GM18861 (cell line): Measurements from ENCODE around the gene PAIP2.
"Not testable (repeated sequence)": the region's sequence is repeated elsewhere in the genome, so short reads cannot be mapped to it uniquely, and the experiment has no call there.

Experiments
- ATAC-seq: cut with Tn5 transposase; IDR thresholded peaks from one replicate; pipeline ENCODE4 v1.9.1; 2021; ENCODE audit not compliant: unreplicated experiment

PAIP2 gene

DNA sequence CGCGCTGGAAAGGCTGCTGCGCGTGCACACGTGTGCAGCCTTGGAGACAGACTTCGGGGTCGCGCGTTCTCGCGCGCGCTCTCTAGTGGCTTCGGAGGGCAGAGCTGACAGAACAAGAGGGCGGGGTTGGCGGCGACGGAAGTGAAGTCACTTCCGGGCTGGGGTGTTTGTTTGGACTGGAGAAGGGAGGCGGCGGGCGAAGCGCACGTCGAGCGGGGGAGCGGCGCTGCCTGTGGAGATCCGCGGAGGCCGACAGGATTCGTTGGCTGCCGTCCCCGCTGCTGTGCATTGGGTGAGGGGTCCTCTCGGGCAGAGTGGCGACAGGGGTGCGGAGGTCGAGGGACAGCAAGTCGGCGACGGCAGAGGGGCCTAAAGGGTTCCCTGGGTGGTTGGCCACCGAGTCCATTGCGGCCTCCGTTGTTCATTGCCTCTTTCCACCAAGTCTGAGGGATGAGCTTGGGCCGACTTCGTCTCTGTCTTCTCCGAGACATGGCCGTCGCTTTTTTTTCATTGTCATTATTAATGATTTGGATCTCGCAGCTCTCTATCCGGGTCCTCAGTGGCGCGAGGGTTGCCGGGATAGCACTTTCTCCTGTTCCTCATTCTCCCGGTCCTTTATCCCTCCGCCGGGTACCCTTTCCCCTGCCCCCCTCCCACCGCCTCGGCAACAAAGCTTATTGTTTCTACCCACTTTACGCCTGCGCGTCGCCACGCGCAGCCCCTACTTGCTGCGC lies at the start of gene PAIP2:
PAIP2 (plus strand) TSS at position 166 of the 734 bp plus-strand sequence. CDS start 21,931 bp downstream, outside the sequence.
- ATAC-seq, result peak; percentile 79

DNA sequence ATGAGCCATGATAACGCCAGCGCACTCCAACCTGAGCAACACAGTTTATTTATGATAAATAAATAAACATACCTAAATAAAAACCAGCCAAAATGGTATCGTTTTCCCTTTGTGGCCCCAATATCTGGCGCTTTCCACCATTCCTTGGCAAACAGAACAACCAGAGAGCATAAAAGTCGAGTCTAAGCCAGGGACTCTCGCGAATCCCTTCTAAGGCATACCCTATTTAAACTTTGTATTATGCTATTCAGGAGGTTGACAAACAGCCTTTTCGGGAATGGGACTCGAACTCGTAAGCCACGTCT lies 48.5 kb upstream of the PAIP2 start:
- ATAC-seq, result no peak

DNA sequence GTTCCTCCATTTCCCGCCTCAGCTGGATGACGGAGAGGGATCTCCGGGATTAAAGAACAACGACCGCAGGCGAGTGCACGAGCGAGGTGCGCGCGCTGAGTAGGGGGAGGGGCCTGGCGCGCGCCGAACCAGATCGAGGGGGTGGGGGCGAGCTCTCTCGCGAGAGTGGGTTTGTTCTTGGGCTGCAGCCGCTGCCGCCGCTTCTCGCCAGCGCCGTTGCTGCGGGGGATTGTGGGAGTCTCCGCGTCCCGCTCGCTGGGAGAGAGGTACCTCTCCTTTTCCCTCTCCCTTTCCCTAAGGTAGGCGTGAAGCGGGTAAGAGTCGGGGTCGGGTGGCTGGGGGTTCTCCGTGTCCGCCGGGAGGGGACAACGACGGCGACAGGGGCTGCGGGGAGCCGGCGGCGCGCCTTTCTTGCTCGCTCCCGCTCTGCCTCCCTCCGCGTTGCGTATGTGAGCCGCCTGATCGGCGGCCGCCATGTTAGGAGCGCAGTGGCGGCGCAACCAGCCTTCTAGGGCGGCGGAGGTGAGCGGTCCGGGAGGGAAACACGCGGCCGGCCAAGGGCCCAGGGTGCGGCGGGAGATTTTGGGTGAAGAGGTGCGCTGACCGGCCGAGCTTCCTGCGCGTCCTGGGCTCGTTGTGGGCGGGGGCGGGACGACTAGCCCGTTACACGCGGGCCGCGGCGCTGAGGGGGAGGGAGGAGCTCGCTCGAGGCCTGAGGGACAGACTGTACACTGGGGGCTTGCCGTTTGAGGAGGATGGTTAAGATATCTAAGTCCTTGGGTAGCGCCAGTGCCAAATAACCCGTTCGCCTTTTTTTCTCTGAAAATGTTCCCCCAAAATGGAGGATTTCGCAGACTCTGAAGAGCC lies 47.9 kb upstream of the PAIP2 start, which contains the start of gene MATR3:
MATR3 (plus strand) TSS at position 234 of the 867 bp plus-strand sequence. CDS start 13,676 bp downstream, outside the sequence.
- ATAC-seq, result peak; percentile 60

DNA sequence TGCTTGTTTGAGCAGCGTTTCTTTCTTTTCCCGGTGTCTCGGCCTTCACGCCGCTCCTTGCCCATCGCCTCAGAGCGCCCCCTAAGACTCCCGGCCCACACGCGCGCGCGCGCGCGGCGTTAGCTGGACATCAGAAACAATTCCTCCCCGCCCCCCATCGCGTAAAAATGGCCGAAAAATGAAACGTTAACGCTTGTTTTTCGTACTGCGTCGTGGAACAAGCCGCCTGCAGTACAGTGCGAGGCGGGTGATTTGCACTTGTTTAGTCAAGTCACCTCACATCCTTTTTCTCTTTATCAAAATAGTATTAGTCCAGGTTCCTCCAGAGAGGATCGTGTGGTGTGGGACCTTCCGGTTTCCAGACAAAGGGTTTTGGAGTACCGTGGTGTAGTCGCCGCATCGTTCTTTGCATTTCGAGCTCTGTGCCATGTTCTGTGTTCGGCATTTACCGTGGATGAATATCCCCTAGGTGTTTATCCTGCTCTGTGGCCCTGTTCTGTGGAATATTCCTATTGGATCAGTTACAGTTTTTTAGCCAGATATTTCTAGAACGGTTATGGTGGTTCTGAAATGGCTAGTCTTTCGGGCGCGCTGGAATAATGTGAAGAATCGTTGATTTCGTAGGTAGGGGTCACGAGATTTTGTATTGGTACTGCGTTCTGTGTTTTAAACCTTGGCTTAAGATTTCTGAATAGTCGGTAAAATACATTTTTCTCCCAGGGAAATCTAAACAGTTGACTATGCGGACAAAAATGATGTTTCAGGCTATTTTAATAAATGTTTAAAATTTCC lies 47.1 kb upstream of the PAIP2 start:
- ATAC-seq, result peak; percentile 18

GRCh38 chr5:139295346-139296057 lies 46.2 kb upstream of the PAIP2 start:
- ATAC-seq, result no peak

- ATAC-seq, result no peak
Measured at GRCh38 chr5:139296198-139296597, 45.5 kb upstream of the PAIP2 start.

- no peak for ATAC-seq
Measured at GRCh38 chr5:139296862-139297326, 44.8 kb upstream of the PAIP2 start.

- no peak for ATAC-seq
Measured at GRCh38 chr5:139297439-139298133, 44.1 kb upstream of the PAIP2 start.

DNA sequence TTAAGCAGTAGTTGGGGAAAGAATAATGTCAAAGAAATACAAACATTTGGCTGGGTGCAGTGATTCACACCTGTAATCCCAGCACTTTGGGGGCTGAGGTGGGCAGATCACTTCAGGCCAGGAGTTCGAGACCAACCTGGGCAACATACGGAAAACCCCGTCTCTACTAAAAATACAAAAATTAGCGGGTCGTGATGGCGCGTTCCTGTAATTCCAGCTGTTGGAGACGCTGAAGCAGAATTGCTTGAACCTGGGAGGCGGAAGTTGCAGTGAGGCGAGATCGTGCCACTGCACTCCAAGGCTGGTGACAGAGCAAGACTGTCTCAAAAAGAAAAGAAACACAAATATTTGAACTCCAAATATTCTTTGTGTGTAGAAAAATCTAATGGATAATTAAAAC lies 43.4 kb upstream of the PAIP2 start:
- no peak for ATAC-seq

GRCh38 chr5:139299486-139299885 lies 42.2 kb upstream of the PAIP2 start:
- ATAC-seq, result no peak

DNA sequence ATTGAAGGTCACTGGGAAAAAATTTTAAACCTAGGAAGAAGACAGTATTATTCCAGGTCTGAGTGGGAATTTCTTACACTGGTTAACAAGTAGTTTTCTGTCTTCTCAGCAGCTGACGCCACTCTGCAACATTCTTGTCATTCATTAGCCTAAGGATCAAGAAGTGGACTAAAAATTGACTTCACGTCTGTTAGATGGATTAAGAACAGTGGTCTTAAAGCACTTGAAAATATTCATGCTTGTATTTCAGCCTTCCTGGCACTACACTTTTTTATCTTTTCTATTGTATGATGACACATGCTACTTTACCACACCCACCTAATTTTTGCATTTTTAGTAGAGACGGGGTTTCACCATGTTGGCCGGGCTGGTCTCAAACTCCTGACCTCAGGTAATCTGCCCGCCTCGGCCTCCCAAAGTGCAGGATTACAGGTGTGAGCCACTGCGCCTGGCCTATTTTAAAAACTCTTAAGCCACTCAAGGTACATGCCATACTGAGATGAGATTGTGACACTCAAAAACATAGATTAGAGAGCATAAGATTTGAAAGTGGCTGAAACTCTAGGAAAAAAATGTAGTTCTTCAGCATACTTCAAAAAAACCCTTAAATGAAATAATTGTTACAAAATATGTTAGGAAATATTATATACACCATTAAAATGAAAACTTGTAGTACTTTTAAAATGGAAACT lies 39.7 kb upstream of the PAIP2 start:
- no peak for ATAC-seq

DNA sequence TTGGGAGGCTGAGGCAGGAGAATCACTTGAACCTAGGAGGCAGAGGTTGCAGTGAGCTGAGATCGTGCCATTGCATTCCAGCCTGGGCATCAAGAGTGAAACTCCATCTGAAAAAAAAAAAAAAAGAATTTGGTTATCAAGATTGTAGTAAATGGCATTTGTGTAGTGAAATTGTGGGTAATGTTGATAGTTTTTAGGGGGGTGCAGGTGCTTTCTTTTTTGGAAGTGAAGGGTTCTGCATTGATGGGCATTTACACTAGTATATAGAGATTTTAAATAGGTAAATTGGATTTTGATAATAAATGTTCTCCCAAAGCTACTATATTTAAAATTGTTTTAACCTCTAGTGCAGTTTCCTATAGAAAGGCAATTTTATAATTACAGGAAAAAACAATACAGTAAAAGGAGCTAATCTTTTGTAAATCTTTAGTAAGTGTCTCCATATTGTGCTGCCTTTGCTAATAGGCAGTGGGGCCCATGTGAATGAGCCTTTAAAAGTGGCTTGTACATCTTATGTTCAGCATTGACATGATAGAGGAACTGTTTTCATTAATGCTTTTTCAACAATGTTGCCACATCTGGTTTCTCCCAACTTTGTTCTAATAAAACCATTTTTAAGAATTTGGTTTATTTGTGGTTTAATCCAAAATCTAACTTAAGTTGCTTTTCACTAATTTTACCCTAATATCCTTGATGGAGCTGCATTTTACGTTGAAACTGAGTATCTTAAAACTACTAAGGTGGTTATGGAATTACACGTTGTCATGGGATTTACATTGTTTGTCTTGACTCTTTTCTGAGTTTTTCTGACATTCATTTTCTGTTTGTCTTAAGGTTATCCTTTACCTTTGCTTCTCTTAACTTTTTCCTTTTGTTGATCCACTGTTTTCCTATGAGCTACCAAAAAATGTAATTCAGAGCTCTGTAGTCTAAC lies 37.0 kb upstream of the PAIP2 start:
- no peak for ATAC-seq

- ATAC-seq, result no peak
Measured at GRCh38 chr5:139306197-139306596, 35.5 kb upstream of the PAIP2 start.

- ATAC-seq, result no peak
Measured at GRCh38 chr5:139306628-139307379, 34.9 kb upstream of the PAIP2 start.

DNA sequence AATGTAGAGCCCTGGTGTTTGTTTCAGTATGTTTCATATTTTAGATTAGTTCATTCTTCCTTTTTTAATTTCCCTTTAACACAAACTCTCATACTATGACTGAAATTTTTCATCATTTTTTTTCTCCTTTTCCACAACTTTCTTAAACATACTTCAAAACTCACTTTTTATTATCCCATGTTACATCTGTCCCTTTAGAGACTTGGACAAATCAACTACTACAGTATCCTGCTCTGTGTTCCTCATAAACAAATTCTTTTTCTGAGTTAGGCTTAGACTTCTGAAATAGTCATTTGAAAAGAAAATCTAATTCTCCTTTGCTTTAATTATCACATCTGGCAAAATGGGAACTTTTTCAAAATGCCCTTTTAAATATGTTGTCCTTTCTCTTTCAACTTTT lies 32.9 kb upstream of the PAIP2 start:
- ATAC-seq, result no peak

DNA sequence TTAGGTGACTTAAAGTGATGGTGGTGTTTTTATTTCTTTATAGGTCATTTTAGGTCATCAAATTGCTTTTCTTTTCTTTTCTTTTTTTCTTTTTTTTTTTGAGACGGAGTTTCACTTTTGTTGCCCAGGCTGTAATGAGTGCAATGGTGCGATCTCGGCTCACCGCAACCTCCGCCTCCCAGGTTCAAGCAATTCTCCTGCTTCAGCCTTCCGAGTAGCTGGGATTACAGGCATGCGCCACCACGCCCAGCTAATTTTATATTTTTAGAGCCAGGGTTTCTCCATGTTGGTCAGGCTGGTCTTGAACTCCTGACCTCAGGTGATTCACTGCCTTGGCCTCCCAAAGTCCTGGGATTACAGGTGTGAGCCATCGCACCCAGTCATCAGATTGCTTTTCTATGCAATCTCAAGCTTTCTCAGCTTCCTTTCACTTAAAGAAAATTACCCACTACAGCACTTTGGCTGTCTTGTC lies 30.9 kb upstream of the PAIP2 start:
- ATAC-seq, result not testable (repeated sequence)

DNA sequence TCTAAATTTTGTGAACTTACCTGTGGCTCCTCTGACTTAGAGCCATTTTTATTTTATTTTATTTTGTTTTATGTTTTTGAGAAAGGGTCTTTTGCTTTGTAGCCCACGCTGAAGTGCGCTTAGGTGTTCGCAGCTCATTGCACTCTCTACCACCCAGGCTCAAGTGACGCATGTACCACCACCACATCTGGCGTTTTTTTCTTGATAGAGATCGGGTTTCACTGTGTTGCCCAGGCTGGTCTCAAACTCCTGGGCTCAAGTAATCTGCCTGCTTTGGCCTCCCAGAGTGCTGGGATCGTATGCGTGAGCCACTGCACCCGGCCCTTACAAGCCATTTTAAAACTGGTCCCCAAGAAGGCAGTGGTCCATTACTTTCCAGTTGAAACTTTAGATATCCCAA lies 29.6 kb upstream of the PAIP2 start:
- no peak for ATAC-seq

- ATAC-seq, result no peak
Measured at GRCh38 chr5:139314276-139314675, 27.4 kb upstream of the PAIP2 start.
